MM.1S (cell line): Measurements from ENCODE around the gene FBLN2.

ENCODE experiments used
- EZH2 ChIP-seq: fragments of 300-600 bp; sonication (generic); optimal IDR thresholded peaks from 2 replicates; pipeline ENCODE3; 2017; ENCODE audit warnings: low read depth, mild to moderate bottlenecking, antibody characterized with exemption, low read length, mixed read lengths
- EZH2phosphoT487 ChIP-seq: fragments of 300-600 bp; sonication (generic); IDR thresholded peaks from 2 replicates; pipeline ENCODE4 v1.6.1; 2018; ENCODE audit warnings: antibody characterized with exemption, low read length
- TF ChIP-seq, protein P1 (sequence below): fragments of 300-600 bp; sonication (generic); IDR thresholded peaks from 2 replicates; pipeline ENCODE4 v1.5.1; 2016; ENCODE audit warnings: antibody characterized with exemption, low read length, mixed read lengths

DNA sequence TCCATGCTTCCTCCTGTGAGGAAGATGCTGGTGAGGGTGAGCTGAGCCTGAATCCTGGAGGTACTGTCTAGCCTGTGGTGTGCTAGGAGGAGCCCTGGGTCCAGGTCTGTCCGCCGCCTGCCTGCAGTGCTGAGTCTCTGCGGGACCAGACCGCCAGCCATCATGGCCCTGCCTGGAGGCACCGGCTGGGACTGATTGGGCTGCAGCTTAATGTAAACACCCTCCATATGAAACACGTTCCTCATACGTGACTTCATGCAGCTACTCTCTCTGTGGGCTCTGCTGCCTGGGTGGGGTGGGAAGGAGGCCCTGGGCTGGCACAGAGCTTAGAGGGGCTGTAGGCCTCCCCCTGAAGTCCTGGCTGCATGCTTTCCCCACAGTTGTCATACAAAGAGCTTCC is 67.4 kb downstream of the FBLN2 start:
- no peak for TF ChIP-seq EZH2
- TF ChIP-seq, protein P1, sequence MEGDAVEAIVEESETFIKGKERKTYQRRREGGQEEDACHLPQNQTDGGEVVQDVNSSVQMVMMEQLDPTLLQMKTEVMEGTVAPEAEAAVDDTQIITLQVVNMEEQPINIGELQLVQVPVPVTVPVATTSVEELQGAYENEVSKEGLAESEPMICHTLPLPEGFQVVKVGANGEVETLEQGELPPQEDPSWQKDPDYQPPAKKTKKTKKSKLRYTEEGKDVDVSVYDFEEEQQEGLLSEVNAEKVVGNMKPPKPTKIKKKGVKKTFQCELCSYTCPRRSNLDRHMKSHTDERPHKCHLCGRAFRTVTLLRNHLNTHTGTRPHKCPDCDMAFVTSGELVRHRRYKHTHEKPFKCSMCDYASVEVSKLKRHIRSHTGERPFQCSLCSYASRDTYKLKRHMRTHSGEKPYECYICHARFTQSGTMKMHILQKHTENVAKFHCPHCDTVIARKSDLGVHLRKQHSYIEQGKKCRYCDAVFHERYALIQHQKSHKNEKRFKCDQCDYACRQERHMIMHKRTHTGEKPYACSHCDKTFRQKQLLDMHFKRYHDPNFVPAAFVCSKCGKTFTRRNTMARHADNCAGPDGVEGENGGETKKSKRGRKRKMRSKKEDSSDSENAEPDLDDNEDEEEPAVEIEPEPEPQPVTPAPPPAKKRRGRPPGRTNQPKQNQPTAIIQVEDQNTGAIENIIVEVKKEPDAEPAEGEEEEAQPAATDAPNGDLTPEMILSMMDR = no peak
- TF ChIP-seq EZH2phosphoT487 = no peak
